Measurements from ENCODE around the gene PARP15.
A peak's percentile ranks its signal among the peaks of the same experiment; 100 is the strongest.

Gene PARP15

GRCh38 chr3:122572940-122573412 is 4.5 kb upstream of the PARP15 start:
- peak; percentile 44 for DNase-seq (ENCODE audit: low spot score)

- DNase-seq (ENCODE audit: low spot score): peak; percentile 87
These were observed 1.1 kb upstream of the PARP15 start for GRCh38 chr3:122576174-122576940.

GRCh38 chr3:122578069-122578740 is 755 bp downstream of the PARP15 start:
- no peak for DNase-seq (ENCODE audit: low spot score)

- no peak for DNase-seq (ENCODE audit: low spot score)
These were observed 3.0 kb downstream of the PARP15 start for GRCh38 chr3:122580470-122580869.

- DNase-seq (ENCODE audit: low spot score): no peak
These were observed 4.2 kb downstream of the PARP15 start for GRCh38 chr3:122581622-122582021.

GRCh38 chr3:122582390-122582789 is 4.9 kb downstream of the PARP15 start:
- no peak for DNase-seq (ENCODE audit: low spot score)

- DNase-seq (ENCODE audit: low spot score): no peak
These were observed 8.6 kb downstream of the PARP15 start for GRCh38 chr3:122586098-122586497.

- no peak for DNase-seq (ENCODE audit: low spot score)
These were observed 9.5 kb downstream of the PARP15 start for GRCh38 chr3:122586773-122587485.

- no peak for DNase-seq (ENCODE audit: low spot score)
These were observed 10.1 kb downstream of the PARP15 start for GRCh38 chr3:122587572-122587971.

- DNase-seq (ENCODE audit: low spot score): no peak
These were observed 11.8 kb downstream of the PARP15 start for GRCh38 chr3:122589297-122589696.

GRCh38 chr3:122590610-122591009 is 13.2 kb downstream of the PARP15 start:
- DNase-seq (ENCODE audit: low spot score): no peak

- DNase-seq (ENCODE audit: low spot score): no peak
These were observed 16.6 kb downstream of the PARP15 start for GRCh38 chr3:122594025-122594424.

GRCh38 chr3:122598151-122598550 is 20.7 kb downstream of the PARP15 start:
- no peak for DNase-seq (ENCODE audit: low spot score)

GRCh38 chr3:122598556-122598955 is 21.1 kb downstream of the PARP15 start:
- DNase-seq (ENCODE audit: low spot score): no peak

- DNase-seq (ENCODE audit: low spot score): no peak
These were observed 24.7 kb downstream of the PARP15 start for GRCh38 chr3:122602011-122602710.

GRCh38 chr3:122603056-122603455 is 25.6 kb downstream of the PARP15 start:
- DNase-seq (ENCODE audit: low spot score): no peak

- no peak for DNase-seq (ENCODE audit: low spot score)
These were observed 28.9 kb downstream of the PARP15 start for GRCh38 chr3:122606330-122606729.

GRCh38 chr3:122608916-122609315 is 31.5 kb downstream of the PARP15 start:
- DNase-seq (ENCODE audit: low spot score): no peak

GRCh38 chr3:122609798-122610559 is 32.5 kb downstream of the PARP15 start:
- DNase-seq (ENCODE audit: low spot score): no peak

- no peak for DNase-seq (ENCODE audit: low spot score)
These were observed 35.2 kb downstream of the PARP15 start for GRCh38 chr3:122612696-122613095.

- DNase-seq (ENCODE audit: low spot score): no peak
These were observed 37.9 kb downstream of the PARP15 start for GRCh38 chr3:122615303-122615702.

Measured in germinal center (tissue), 1 donor.